Inflammatory macrophage treated with lipopolysaccharide for 1 hour (primary cell): ENCODE results near the gene STK38.
"Not testable (repeated sequence)": the region's sequence is repeated elsewhere in the genome, so short reads cannot be mapped to it uniquely, and the experiment has no call there.

Source experiments
- DNase-seq, 2 donors: peaks; one replicate each; pipeline ENCODE4 v3.0.0-alpha.2; 2020 to 2022

The STK38 gene

GRCh38 chr6:36479256-36479655 is 68.0 kb downstream of the STK38 start:
- DNase-seq: no peak

GRCh38 chr6:36478051-36478526 is 69.2 kb downstream of the STK38 start:
- DNase-seq: no peak

- DNase-seq: no peak
Measured at GRCh38 chr6:36469946-36470345, 77.3 kb downstream of the STK38 start.

- DNase-seq: no peak
Measured at GRCh38 chr6:36469148-36469661, 78.1 kb downstream of the STK38 start.

GRCh38 chr6:36467625-36468024 is 79.7 kb downstream of the STK38 start:
- DNase-seq: no peak

GRCh38 chr6:36464233-36464632 is 83.0 kb downstream of the STK38 start:
- DNase-seq: no peak

- no peak for DNase-seq
Measured at GRCh38 chr6:36463676-36464075, 83.6 kb downstream of the STK38 start.

- DNase-seq: no peak
Measured at GRCh38 chr6:36461646-36462045, 85.6 kb downstream of the STK38 start.

GRCh38 chr6:36460916-36461315 is 86.4 kb downstream of the STK38 start:
- DNase-seq: no peak

GRCh38 chr6:36459501-36459900 is 87.8 kb downstream of the STK38 start:
- DNase-seq: no peak

GRCh38 chr6:36455486-36456027 is 91.7 kb downstream of the STK38 start:
- no peak for DNase-seq

GRCh38 chr6:36452897-36453296 is 94.4 kb downstream of the STK38 start:
- not testable (repeated sequence) for DNase-seq

GRCh38 chr6:36449173-36449572 is 98.1 kb downstream of the STK38 start:
- DNase-seq: not testable (repeated sequence)

- no peak for DNase-seq
Measured at GRCh38 chr6:36445621-36446020, 101.7 kb downstream of the STK38 start.

GRCh38 chr6:36444470-36444869 is 102.8 kb downstream of the STK38 start:
- no peak for DNase-seq
